Right atrium auricular region (tissue), 2 donors: ENCODE results near the gene NINJ1. TPM values are rescaled to one million over a fixed set of nuclear protein-coding genes. Genes with fewer than 3 reads are reported as not detected.
A peak's percentile ranks its signal among the peaks of the same experiment; 100 is the strongest.
"Not testable (repeated sequence)": the region's sequence is repeated elsewhere in the genome, so short reads cannot be mapped to it uniquely, and the experiment has no call there.

Experiments used
- DNase-seq: peaks from one replicate; pipeline ENCODE4 v3.0.0-alpha.2; 2019; ENCODE audit warnings: low spot score
- H3K27ac ChIP-seq, 2 donors: fragments of 200-600 bp; sonication (generic); 1 replicate in 1 of 2; 2 replicates in 1 of 2; pipeline ENCODE4 v1.5.1; 2016 to 2019
- H3K27me3 ChIP-seq, 2 donors: fragments of 200-600 bp; sonication (generic); one replicate each; pipeline versions ENCODE4 v1.5.1 to v1.6.0; 2017 to 2019
- H3K36me3 ChIP-seq: fragments of 200-600 bp; sonication (generic); one replicate; pipeline ENCODE4 v1.5.1; 2016
- H3K4me1 ChIP-seq, 2 donors: fragments of 200-600 bp; sonication (generic); one replicate each; pipeline versions ENCODE4 v1.5.1 to v1.6.0; 2017 to 2019
- H3K4me3 ChIP-seq, 2 donors: fragments of 200-600 bp; sonication (generic); 1 replicate in 1 of 2; 2 replicates in 1 of 2; pipeline ENCODE4 v1.5.1; 2017 to 2019; ENCODE audit warnings: mild to moderate bottlenecking in 1 of 2, moderate library complexity in 1 of 2
- H3K9me3 ChIP-seq, 2 donors: fragments of 200-600 bp; sonication (generic); one replicate each; pipeline ENCODE4 v1.5.1; 2019
- CTCF ChIP-seq, 2 donors: fragments of 200-600 bp; sonication (generic); IDR thresholded peaks; one replicate each; pipeline ENCODE4 v1.5.1; 2019; ENCODE audit warnings: antibody characterized with exemption in 2 of 2
- total RNA-seq, 2 donors: library from RNA; depleted of rRNA; stranded (reverse); fragments of >200 nt; gene quantifications; one replicate each; pipeline ENCODE4 v1.1.0, GENCODE V29; 2016

Gene NINJ1
- total RNA-seq, 2 donors from 2014 or later: 65.5 to 89.4 TPM

GRCh38 chr9:93117924-93118862 is 15.9 kb downstream of the NINJ1 start:
- H3K36me3 ChIP-seq: peaks cover 21% of the 10 kb centered on the region
- no peaks in the 10 kb centered on the region for H3K9me3 ChIP-seq
- H3K4me1 ChIP-seq: peaks cover 0 to 32% of the 10 kb centered on the region in 2 donors
- no peak for TF ChIP-seq CTCF (IDR thresholded peaks at IDR 0.05)
- no peaks in the 10 kb centered on the region for H3K27me3 ChIP-seq
- DNase-seq: no peak
- no peak overlapping the region for H3K4me3 ChIP-seq
- H3K27ac ChIP-seq: no peak overlapping the region

DNA sequence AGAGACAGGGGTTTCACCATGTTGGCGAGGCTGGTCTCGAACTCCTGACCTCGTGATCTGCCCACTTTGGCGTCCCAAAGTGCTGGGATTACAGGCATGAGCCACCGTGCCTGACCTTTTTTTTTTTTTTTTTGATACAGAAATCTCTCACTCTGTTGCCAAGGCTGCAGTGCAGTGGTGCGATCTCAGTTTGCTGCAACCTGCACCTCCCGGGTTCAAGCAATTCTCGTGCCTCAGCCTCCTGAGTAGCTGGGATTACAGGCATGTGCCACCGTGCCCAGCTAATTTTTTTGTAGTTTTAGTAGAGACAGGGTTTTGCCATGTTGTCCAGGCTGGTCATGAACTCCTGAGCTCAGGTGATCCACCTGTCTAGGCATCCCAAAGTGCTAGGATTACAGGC is 16.5 kb downstream of the NINJ1 start:
- peaks cover 21% of the 10 kb centered on the region for H3K36me3 ChIP-seq
- H3K27me3 ChIP-seq, H3K9me3 ChIP-seq, H3K27ac ChIP-seq, DNase-seq, H3K4me3 ChIP-seq: not testable (repeated sequence)
- peaks cover 0 to 32% of the 10 kb centered on the region in 2 donors for H3K4me1 ChIP-seq

DNA sequence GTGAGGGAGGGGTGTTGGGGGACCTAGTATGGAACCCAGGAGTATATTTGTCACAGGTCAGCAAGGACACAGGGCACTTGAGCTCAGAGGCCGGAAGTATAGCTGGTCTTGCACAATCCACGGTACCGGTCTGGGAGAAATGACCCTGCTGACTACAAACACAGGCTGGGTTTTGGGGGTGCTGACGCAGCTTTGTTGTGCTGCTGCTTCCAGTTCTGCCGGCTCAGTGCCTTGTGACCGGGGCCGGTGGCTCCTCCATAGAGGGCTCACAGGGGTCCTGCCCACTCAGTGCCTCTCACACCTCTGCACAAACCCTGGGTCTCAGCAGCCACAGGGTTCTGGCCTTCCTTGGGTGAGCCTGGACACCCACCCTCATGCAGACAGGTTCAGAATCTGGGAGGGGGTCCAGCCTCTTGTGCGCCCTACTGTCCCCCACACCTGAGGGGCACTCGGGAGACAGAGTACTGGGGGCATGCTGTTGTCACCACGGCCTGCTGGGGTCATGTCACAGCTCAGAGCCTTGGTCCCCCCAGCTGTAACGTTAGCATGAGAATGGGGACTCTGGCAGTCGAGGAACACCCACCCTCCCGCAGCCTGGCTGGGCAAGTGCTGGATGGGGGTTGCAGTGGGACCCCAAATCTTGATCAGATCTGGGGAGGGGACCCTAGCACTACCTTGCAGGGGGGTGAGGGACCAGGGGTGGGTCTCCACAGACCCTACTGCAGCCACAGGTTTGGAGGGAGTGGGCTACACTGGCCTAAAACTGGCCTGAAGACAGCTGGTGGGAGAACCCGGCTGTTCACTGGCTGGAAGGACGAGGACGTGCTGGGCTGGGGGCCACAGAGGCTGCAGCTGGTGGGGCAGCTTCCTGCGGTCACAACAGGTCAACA is 17.7 kb downstream of the NINJ1 start:
- Histone ChIP-seq H3K4me3 (no peak overlapping the region), H3K36me3 (peaks cover 16% of the 10 kb centered on the region), H3K9me3 (no peaks in the 10 kb centered on the region), H3K27me3 (no peaks in the 10 kb centered on the region), H3K27ac (peak overlapping the region; percentile 4 to 16), H3K4me1 (peaks cover 0 to 32% of the 10 kb centered on the region in 2 donors)
- no peak for TF ChIP-seq CTCF (IDR thresholded peaks at IDR 0.05)
- DNase-seq: peak; percentile 91

DNA sequence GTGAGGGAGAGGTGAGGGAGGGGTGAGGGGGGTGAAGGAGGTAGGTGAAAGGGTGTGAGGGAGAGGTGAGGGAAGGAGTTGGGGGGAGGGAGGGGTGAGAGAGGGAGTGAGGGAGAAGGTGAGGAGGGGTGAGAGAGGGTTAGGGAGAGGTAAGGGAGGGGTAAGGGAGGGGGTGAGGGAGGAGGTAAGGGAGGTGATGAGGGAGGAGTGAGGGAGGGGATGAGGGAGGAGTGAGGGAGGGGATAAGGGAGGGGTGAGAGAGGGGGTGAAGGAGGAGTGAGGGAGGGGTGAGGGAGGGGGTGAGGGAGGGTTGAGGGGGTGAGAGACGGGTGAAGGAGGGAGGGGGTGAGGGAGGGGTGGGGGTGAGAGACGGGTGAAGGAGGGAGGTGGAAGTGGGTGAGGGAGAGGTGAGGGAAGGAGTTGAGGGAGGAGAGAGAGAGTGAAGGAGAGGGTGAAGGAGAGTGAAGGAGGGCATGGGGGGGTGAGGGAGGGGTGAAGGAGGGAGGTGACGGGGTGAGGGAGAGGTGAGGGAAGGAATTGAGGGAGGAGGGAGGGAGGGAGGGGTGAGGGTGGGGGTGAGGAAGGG is 18.5 kb downstream of the NINJ1 start:
- Histone ChIP-seq H3K4me3 (no peak overlapping the region), H3K27ac (no peak overlapping the region), H3K4me1 (peaks cover 0 to 24% of the 10 kb centered on the region in 2 donors), H3K36me3 (peaks cover 18% of the 10 kb centered on the region), H3K9me3 (no peaks in the 10 kb centered on the region), H3K27me3 (no peaks in the 10 kb centered on the region)
- TF ChIP-seq CTCF (IDR thresholded peaks at IDR 0.05): no peak
- DNase-seq: no peak

DNA sequence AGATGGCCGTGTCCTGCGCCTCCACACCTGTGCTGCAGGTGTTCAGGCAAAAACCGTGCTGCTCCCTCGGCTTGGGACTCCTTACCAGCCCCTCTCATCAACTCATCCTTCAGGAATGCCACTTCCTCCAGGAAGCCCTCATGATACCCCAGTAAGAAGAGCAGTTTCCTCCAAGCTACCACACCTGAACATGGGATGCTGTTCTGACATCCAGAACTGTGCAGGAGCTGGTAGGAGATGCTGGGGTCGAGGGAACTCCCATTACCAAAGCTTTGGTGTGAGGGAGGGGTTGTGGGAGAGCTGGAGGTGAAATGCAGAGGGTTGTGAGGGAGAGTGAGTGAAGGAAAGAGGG is 19.1 kb downstream of the NINJ1 start:
- Histone ChIP-seq H3K9me3 (no peaks in the 10 kb centered on the region), H3K36me3 (peaks cover 21% of the 10 kb centered on the region), H3K4me3 (no peak overlapping the region), H3K4me1 (peaks cover 0 to 18% of the 10 kb centered on the region in 2 donors), H3K27me3 (no peaks in the 10 kb centered on the region), H3K27ac (no peak overlapping the region)
- TF ChIP-seq CTCF (IDR thresholded peaks at IDR 0.05): no peak
- no peak for DNase-seq
